AG08395 (cell line): ENCODE results near the gene TP53I11.

Source experiments
- DNase-seq: peaks from one replicate; pipeline ENCODE4 v3.0.0; 2012; ENCODE audit warnings: mixed read lengths, low spot score

TP53I11 gene, protein sequence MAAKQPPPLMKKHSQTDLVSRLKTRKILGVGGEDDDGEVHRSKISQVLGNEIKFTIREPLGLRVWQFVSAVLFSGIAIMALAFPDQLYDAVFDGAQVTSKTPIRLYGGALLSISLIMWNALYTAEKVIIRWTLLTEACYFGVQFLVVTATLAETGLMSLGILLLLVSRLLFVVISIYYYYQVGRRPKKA

DNA sequence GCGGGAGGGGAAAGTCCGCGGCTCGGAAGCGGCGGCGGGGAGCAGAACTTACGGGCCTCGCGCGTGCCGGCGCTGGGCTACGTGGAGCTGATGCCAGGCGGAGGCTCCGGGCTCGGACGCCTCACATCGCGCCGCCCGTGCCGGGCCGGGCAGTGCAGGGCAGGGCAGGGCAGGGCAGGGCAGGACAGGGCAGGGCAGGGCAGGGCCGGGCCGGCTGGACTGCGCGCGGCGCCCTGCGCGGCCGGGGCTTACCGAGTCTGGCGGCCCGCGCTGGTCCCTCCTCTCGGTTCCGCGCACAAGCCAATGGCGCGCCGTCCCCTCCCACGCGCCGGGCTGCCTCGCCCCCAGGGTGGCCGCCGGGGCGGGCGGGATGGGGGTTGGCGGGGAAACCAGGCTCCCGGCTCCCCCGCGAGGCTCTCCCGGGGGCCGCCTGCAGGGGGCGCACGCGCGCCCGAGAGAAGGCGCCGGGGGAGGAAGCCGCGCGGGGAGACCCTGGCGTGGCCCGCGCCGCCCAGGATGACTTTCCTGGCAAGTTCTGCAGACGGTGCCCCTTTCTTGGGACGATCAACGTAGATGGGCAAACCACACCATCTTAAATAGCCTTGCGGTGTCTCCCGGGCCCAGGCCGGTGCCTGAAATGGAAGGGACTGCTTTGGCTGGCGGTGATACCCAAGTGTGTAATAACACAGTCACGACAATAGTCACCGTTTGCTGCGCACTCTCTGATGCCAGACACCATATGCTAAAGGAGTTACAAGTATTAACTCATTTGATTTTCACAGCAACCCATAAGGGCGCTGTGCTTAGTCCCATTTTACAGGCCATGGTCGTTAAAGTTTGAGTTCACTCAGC is at the start of gene TP53I11:
TSS of gene TP53I11 (minus strand) at position 259 of the 852 bp plus-strand sequence. CDS start 12,548 bp downstream, outside the sequence.
- DNase-seq, result peak; percentile 87

DNA sequence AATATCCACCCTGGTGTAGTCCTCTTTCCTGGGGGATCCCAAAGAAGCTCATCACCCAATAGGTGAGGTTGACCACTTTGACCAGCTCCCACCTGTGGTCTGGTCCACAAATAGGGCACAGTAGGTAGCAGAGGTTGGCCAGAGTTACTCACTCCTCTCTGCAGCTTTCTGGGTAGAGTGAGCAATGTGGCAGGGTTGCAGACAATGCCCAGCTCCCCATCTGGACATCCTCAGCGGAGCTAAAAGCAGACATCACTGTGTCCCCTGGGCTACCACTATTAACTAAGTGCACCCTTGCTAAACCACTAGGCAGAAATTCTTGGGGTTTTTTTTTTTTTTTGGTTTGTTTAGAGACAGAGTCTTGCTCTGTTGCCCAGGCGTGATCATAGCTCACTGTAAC is 48.4 kb upstream of the TP53I11 start:
- DNase-seq, result no peak

DNA sequence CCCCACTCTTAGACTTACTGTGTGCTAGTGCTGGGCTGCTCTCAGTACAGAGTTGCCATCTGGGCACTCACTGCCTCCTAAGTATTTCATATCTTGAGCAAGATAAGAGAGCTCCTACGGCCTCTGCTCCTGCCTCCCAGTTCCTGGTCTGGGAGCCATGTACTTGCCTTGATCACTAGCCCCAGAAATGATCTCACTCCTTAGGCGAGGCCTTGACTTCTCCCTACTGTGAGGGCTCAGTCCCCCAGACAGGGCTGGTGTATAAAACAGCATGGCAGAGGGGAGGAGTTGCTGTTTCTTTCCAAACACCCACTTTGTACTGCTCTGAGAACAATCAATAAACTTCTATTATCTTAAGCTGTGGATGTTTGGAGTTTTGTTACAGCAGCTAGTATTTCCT is 47.4 kb upstream of the TP53I11 start:
- DNase-seq, result no peak

DNA sequence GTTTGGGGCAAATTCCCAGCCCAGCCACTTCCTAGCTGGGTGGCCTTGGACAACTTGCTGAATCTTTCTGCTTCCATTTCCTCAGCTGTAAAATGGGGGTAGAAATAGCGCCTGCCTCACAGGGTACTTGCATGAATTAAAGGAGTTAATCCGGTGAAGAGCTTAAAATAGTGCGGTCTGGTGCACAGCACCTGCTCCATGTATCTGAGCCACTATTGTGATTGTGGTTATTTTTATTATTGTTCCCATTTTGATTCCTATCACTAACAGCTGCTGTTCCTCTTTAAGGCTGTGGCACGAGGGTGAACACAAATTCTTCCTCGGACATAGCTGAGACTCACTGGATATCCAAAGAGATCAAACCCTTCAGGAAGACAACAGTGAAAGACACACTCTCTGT is 46.9 kb upstream of the TP53I11 start:
- DNase-seq, result no peak

DNA sequence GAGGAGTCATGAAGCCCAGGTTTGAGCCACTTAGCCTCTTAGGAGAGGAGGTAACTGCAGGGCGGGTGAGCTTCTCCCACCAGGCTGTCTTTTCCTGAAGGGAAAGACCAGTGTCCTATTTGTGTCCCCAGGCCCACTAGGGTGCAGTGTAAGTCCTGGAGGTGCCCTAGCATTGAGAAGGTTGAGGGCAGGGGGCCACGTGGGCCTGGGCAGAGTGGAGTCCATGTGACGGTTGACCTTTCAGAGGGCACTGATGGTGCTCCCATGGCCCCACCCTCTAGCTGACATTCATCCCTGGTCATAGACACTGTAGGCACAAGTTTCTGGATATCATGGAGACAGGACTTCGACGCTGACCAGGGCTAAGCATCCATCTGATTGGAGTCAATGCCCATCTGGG is 44.1 kb upstream of the TP53I11 start:
- no peak for DNase-seq

DNA sequence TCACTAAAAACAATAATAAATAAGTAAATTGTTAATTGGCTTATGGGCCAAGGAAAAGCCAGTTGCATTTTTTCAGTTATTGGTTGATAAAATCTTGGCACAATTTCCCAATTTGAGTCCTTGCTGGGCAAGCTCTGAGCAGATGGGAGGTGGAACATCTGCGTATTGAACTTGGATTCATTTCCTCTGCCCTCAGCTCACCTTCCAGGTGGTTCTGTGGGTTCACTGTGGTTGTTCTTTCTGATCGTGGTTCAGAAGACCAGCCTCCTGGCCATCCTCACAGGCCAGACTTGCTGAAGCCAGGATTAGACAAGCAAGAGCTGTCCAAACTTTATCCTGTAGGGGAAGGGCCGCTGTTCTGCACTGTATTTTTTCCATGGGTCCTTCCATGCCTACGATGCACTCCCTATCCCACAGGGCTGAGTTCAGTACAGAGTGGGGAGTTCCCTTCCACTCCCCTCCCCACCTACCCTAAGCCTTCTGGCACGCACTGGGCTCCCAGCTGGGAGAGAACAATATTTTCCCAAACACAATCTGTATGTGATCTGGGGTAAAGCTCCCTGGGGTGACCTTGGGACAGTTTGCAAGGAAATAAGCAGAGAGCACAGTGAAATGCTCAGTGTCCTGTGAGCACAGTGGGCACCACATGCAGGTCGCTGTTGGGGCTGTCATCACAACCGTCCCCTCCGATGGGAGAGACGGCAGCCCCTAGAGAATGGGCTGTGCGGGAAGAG is 43.5 kb upstream of the TP53I11 start:
- DNase-seq, result no peak

DNA sequence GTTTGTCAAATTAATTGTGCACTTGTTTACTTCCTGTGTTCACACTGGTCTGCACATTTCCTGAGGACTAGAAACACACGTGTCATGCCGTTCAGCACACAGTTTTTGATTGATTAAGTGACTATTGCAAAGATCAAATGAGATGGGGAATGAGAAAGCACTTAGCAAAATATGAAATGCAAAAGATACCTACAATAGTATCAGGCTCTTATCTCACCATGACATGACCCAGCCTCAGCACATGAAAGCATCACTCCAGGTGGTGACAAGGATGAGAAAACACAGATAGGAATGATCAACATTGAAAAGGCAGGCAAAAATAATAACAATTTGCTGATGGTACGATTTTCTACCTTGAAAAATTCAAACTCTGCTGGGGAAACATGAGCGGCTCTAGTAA is 42.1 kb upstream of the TP53I11 start:
- no peak for DNase-seq

DNA sequence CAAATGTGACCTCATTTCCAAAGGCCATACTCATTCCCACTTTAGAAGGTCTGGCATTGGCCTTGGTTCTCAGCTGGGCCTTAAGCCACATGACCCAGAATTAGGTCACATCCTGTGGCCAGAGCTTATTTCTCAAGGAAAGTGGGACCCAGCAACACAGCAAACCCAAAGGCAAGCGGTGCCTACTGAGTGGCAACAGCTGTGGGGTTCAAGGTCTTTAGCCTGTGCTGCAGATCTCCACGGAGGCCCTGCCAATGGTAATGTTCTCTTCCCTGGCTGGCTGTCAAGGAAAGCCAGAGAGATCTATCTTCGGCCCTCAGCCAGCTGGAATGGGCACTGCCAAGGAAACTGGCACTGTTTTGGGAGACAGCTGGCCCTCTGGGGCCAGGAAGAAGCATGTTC is 41.5 kb upstream of the TP53I11 start:
- no peak for DNase-seq

DNA sequence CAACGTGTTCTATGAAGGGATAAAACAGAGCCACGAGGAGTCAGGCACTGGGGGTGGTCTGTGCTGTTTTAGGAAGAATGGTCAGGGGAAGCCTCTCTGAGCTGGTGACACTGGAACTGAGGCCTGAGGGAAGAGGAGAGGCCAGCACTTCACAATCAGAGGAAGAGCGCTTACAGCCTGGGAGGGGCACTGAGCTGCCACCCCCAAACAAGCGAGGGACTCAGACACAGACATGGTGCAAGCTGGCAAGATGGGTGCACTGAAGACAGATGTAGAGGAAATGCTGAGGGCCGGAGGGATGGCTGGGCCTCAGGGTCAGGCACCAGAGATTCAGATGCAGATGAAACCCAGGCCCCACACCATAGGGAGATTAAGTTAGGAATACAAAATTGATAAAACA is 40.0 kb upstream of the TP53I11 start:
- no peak for DNase-seq

DNA sequence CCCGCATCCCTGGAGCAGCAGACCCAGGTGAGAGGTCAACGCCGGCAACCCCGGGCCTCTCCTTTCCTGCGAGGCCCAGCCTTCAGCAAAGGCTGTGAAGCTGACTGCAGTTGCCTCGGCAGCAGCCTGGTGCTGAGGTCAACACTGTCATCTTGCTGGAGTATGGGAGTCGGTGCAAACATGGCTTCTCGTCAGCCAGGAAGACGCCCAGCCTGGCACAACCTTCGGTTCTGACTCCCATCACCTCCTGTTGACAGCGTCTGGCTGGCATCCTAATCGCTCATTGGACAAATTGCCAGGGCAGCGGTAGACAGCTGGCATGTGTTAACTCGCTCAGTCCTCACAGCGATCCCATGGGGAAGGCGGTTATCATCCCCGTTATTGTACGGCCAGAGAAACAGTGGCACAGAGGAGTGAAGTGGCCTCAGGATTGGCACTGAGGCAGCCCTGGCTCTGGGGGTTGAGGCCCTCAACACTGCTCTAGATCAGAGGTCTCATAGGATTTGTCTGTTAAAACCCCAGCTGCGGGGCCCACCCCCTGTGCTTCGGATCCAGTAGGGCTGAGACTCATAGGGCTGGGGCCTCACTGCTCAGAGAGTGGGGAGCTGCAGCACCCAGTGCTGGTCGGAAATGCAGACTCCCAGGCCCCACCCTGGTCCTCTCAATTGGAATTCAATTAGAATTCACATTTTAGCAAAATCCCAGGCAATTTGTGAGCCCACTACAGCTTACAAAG is 39.3 kb upstream of the TP53I11 start:
- DNase-seq, result peak; percentile 53

DNA sequence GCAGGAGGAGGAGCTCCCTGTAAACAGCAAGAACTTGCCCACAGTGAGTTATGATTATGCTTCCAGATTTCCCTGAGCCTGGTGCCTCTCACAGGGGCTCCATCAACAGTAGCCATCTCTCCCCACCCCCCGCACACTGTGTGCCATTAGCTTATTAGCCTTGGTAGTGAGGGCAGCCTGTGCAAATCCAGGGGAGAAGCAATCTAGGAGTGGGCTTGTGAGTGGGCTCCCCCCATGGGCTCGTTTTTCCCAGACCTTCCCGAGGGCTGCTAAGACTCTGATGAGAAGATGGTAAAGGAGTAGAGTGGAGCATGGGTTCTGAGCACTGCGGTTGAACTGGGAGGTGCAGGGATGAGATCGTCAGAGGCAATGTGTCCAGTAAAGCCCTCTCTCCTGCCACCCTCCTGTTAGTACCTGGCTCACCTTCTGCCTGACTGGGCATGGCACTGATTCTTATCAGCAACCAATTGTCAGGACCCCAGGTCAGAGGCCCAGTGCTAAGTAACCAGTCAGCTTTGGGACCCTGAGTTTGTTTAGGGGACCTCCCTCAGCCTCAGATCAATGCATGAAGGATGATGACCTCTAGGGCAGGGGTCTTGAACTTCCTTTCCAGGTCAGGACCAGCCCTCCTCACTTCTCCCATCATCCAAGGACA is 38.4 kb upstream of the TP53I11 start:
- DNase-seq, result no peak

DNA sequence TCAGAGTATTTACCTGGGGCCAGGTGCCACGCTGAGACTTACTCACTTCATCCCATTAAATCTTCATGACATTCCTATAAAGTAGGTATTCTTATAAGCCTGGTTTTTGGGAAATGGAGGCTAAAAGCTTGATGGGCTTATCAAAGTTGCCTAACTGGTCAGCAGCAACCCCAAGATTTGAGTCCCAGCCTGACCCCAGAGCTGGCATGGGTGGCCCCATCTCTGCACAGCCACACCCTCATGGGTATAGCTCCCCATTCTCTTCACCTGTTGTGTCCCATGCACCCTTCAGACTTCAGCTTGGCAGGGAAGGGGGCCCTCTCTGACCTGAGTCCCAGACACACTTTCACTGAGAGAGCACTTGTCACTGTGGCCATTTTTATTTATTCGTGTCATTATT is 37.4 kb upstream of the TP53I11 start:
- DNase-seq, result no peak

DNA sequence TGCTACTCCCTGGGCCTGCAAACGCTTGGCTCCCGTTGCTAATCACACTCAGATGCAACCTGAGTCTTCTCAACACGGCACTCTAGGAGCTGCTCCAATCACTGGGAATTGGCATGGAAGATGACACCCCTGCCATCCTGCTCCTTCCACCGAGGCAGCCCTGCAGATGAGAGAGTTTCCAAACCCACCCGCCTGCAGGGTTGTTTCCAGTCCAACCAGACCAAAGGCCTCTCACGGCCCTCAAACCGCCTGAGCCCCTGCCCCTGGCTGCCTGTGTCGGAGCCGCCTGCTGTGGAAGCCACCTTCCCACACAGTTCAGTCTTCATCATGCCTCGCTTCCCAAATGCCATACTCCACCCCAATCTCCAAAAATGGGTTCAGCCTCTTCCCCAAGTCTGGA is 36.8 kb upstream of the TP53I11 start:
- DNase-seq, result no peak

DNA sequence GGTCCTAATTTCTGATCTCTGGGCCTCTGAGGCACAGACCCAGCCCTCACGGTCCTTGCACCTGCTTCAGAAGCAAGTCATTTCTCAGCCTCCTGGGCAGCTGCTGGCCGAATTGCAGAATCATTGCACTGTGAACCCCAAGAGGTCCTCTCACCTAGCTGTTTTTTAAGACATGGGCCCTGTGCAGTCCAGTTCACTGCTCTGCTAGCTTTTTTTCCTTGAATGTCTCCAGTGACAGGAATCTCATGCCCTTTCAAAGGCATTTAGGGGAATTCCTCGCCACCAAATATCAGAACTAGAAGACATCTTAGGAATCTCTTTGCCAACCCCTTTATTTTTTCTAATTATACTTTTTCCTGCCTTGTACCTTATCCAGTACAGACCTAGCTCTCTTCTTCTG is 35.6 kb upstream of the TP53I11 start:
- DNase-seq, result no peak

DNA sequence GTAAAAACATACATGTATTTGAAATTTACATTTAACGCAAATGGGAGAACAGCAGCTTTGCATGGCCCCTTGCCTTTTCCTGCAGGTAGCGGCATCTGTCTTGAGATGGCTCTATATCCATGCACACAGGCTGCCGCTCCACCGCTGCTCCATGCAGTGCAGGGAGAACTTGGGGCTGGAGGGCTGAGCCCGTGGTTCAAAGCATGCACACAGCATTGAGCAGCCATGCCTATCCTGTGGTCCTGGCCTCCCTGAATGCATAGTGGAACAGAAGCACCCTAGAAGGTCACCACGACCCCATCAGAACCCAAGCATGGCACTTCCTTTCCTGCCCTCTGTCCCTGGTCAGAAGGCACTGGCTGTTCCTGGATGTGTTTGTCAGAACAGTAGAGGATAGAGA is 35.0 kb upstream of the TP53I11 start:
- no peak for DNase-seq

DNA sequence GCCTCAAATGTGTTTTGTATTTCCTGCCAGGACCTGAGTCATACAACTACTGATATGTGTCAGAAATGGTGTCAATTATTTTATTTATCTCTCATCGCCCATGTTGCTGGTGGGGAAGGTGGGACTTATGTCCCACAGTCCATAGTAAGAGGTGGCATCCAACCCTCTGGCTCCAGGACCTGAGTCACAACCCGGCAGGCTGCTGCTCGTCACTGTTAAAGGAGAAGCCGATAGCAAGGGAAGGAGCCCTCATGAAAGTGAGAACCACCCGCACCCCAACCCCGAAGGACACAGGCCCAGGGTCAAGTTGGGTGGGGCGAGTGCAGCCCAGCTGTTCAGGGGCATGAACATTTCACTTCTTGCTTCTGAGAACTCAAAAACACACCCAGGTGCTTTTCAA is 33.1 kb upstream of the TP53I11 start:
- no peak for DNase-seq

DNA sequence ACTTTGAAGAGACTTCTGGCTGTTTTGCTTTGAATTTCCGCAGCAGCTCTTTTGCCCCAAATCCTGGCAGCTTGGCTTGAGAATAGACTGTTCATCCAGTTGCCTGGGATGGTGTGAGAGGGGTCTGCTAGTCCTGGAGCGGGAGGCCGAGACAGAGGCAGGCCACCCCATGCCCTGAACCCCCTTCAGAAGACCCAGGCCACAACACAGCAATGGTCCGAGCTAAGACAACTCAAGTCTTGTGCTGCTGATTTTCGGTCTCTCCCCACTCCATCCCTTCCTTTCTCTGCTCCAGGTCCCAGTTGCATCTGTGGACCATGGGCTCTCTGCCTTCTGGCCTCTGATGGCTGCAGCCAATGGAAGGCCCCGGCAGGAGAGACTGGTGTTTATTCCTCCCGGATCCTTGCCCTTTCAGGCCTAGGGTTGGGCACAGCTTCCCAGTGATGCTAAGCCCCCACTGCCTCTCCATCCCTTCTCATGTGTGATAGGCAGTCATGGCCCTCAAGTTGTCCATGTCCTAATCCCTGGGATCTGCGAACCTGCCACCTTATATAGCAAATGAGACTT is 31.9 kb upstream of the TP53I11 start:
- DNase-seq, result no peak

DNA sequence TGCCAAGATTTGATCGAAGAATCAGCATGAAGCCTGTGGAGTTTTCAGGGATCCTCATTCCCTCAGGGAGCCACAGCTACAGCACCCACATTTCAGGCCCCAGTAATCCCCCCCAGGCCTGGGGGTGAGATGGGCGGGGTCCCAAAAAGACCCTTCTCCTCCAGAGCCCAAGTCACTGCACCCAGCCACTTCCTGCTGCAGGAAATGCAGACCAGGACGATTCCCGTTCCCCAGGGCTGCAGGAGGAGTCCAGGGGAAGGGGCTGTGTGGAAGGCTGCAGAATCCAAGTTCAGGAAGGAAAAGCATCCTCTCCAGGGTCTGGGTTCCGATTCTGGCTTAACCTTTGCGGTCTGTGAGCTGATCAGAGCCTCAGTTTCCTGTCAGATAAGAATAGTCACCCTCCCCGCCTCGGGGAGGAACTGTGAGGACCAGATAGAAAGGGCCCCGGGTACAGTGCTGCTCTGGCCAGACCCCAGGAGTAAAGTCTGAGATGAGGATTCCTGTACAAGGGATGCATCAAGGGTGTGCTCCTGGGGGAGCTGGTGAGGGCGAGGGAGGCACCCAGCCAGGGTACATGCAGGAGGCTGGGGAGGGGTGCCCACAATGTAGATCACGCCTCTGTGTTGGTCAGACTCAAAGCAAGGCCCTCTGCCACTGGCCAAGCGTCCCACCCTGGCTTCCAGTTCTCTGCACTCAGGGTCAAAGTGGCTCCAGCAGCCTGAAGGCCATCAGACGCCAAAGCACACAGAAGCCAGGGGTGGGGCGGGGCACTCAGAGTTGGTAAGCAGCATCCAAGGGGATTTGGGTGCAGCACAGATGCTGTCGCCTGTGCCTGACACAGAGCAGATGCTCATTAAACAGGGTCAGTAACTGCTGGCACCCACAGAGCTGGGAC is 30.1 kb upstream of the TP53I11 start:
- no peak for DNase-seq

DNA sequence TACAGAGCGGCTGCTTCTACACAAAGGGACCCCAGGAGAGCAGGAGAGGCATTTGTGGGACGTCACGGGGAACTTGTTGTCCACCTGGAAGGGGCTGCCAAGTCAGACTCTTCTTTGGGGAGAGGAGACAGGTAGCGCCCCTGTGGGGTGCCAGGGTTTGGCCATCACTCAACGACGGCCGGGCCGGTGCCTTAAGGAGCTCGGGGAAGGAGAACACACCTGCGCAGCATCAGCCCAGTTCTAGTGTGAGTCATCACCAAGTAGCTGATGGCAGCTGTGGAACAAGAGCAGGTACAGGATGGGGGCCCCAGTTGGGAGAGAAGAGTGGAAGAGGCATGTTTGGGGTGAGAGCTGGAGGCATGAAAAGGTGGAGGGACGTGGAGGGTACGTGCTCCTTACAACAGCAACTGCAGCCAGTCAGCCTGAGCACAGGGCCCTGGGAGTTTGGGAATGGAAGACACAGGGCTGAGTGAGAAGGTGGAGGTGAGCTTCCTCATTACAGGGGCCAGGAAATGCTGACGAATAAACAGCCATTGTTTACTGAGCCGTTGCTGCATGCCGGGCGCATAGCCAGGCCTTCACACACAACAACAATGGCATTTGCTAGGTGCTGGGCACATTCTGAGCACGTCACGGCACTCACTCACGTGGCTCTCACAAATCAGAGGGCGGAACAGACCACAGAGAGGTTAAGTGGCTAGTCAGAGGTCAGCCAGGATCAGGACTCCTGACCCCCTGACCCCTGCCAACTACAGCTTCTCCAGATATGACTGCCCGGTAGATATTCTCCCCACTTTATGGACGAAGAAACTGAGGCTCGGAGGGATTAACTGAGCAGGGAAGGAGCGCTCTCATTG is 29.1 kb upstream of the TP53I11 start:
- DNase-seq, result no peak

DNA sequence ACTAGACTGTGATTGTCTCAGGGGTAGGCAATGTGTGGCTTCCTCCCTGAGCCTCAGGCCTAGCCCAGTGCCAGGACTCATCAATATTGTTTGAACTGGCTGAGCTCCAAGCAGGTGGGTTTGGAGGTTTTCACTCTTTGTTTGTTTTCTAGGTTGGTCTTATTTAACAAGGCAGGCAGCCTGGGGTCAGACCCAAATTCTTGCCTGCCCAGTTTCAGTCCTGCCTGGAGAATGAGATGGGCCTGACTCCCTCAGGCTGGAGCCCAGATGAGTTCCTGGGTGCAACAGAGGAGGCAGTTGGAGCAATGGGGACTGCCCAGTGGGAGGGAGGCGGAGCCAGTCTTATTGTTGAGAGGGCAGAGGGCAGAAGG is 28.3 kb upstream of the TP53I11 start:
- no peak for DNase-seq
